Germinal center (tissue), 1 donor: Measurements from ENCODE around the gene KCNJ14.
"Not testable (repeated sequence)": the region's sequence is repeated elsewhere in the genome, so short reads cannot be mapped to it uniquely, and the experiment has no call there.

Source experiments
- DNase-seq: peaks from one replicate; pipeline ENCODE4 v3.0.0; 2012; ENCODE audit warnings: mixed read lengths, low spot score

KCNJ14 gene

DNA sequence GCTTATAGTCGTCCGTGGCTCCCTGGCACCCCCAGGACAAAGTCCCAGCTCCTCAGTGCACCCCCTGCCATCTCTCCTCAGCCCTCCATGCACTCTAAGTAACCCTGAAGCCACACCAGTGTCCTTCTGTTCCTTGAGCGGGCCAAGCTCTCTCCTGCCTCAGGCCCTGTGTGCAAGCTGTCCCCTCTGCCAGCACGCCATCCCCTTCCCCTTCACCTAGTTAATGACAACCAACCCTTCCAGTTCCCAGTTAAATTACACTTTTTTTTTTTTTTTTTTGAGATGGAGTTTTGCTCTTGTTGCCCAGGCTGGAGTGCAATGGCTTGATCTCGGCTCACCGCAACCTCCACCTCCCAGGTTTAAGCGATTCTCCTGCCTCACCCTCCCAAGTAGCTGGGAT is 33.1 kb downstream of the KCNJ14 start:
- DNase-seq: not testable (repeated sequence)

DNA sequence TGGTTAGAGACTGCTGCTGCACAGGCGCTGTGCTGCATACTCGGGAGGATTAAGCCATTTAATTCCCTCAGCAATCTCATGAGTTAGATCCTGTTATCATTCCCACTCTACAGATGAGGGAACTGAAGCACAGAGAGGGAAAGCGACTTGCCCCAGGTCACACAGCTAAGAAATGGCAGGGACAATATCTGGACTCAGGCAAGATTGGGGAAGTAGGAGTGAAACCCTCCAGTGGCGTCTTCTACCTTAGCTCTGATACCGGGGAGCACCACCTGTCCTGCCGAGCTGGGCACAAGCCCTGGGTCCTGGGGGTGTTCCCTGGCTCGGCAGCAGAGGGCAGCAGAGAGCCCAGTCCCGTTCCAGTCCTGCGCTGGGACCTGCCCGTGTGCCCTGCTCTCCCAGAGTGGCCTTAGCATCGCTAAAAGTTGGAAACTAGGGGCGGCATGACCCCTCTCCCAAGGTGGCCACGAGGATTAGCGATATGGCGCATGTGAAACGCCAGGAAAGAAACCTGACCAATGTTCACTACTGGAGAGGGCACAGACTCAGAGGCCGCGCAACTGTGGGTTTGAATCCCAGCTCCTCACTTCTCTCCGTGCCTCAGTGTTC is 34.3 kb downstream of the KCNJ14 start:
- DNase-seq: peak; percentile 89

DNA sequence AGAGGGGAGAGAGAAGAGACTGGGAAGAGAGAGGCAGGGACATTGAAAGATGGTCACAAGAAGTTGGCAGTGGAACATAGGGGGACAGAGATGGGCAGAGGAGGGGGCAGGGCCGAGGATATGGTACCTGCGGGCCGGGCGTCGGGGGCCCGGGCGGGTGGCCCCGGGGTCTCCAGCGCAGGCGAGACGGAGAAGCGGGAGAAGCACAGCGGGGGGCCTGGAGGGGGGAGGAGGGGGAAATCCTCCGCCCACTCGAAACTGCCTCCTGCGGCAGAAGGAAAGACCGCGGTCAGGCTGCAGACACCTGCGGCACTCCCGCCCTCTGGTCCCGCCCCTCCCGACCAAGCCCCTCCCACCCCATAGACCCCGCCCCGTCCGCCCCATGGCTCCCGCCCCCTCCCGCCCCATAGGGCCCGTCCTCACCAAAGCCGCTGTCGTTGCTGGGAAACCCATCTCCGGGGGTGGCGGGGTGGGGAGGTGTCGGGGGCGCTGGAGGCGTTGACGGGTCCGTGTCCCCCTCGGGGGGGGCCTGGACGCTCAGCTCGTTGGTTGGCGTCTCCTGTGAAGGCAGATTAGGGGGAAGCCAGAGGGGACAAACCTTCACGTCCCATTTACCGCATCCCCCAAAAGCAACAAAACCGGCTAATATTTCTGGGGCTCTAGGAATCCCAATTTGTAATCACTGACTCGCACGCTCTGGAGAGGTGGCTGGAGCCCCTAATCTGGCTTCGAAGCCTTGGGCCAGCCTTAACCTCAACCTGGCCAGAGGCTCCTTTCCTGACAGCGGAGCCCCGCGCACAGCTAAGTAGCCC is 35.8 kb downstream of the KCNJ14 start:
- peak; percentile 94 for DNase-seq

DNA sequence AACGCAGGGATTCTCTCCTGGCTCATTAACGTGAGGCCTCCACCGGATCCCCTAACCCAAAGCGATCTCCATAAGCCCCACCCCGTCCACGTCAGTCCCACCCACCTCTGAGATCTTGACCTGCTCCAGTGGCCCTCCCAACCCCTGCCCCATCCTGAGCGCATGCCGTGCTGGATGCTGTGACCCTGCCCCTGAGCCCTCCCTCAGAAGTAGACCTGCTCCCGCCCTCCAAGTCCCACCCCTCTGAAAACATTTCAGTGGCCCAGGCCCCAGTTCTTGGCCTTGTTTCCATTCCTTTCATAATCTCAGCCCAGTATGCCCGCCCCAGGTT is 36.4 kb downstream of the KCNJ14 start:
- DNase-seq: no peak

GRCh38 chr19:48492925-48493717 is 37.7 kb downstream of the KCNJ14 start:
- peak; percentile 94 for DNase-seq

DNA sequence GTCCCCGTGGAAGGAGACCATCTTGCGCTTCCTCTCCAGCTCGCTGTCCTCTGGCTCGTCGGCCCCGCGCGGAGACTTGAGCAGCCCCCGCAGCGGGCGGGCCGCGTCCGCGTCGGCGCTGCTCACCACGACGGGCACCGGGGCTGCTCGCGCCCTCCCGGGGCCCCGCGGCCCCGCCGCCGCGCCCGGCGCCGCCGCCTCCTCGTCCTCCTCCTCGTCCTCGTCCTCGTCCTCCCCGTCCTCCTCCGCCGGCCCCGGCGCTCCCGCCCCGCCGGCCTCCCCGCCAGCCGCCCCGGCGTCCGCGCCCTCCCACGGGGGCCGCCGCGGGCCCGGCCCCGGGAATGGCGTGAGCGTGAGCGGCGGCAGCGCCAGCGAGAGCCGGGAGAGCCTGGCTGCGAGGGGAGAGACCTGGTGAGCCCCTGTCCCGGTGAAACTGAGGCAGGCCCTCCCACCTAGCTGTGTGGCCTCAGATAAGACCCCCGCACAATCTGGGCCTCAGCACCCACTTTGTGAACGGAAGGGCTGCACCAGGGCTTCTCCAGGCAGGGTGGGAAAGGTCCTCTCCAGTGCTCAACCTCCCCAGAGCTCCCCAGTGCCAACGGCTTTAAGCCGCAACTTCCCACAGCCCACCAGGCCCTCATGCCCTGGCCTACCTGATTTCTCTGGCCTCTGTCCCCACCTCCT is 38.5 kb downstream of the KCNJ14 start:
- no peak for DNase-seq

GRCh38 chr19:48495396-48495795 is 40.0 kb downstream of the KCNJ14 start:
- DNase-seq: no peak

DNA sequence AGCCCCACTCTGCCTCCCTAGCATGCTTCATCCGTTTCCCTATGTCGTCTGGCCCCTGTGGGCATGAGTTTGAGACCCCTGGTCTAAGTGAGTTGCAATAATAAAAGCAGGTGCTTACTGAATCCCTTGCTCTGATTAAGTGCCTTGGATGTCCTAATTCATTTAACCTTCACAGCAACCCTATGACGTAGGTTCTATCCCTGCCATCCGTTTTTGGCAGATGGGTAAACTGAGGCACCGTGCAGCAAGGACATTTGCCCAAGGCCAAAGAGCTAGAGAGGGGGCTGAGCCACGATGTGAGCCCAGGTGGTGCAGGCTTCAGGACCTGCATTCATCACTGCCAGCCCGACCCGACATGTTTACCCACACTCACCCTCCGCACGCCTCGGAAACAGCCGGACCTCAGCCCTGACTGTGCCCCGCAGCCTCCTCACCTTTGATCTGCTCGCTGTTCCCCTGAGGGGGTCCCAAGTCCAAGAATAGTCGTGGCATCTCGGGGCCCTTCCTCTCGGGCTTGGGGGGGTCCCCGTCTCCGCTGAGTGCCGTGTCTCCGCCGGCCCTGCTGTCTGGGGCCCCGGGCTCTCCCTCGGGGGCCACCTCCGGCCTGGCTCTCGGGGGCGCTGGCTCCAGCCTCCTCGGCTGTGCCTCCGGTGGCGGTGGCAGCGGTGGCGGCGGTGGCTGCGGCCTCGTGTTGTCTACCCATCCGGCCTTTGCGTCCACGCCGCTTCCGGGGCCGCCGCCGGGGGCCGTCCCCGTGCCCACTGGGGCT is 41.8 kb downstream of the KCNJ14 start:
- no peak for DNase-seq

DNA sequence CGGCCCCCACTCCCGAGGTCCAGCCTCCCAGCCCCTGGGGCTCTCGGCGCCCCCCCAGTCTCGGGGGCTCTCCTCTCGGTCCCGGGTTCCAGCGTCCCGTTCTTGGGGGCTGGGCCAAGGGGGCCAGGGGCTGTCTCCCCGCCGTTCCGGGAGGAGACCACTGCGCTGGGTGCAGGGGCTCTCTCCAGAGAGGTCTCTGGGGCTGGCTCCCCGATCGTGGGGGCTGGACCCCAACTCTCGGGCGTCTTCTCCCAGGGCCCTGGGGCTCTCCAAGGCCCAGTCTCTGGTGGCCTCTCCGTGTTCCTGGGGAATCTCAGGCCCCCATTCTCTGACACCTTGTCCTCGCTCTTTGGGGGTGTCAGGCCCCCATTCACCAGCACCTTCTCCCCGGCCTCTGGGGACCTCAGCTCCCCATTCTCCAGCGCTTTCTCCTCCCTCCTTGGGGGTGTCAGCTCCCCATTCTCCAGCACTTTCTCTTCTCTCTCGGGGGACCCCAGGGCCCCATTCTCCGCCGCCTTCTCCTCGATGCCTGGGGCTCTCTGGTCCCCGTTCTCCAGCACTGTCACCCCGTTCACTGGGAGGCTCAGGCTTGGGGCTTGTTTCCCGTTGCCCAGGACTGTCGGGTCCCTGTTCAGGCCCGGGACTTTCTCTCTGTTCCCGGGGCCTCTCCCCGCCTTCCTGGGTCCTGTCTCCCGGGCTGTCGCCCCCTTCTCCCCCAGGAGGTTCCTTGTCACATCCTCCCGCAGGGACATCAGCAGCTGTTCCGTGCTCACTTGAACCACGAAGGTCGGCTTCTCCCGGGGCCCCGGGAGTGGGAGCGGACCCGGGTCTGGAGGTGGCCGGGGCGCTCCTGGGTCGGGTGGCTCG is 42.6 kb downstream of the KCNJ14 start:
- DNase-seq: no peak

GRCh38 chr19:48498595-48499311 is 43.4 kb downstream of the KCNJ14 start:
- DNase-seq: no peak

DNA sequence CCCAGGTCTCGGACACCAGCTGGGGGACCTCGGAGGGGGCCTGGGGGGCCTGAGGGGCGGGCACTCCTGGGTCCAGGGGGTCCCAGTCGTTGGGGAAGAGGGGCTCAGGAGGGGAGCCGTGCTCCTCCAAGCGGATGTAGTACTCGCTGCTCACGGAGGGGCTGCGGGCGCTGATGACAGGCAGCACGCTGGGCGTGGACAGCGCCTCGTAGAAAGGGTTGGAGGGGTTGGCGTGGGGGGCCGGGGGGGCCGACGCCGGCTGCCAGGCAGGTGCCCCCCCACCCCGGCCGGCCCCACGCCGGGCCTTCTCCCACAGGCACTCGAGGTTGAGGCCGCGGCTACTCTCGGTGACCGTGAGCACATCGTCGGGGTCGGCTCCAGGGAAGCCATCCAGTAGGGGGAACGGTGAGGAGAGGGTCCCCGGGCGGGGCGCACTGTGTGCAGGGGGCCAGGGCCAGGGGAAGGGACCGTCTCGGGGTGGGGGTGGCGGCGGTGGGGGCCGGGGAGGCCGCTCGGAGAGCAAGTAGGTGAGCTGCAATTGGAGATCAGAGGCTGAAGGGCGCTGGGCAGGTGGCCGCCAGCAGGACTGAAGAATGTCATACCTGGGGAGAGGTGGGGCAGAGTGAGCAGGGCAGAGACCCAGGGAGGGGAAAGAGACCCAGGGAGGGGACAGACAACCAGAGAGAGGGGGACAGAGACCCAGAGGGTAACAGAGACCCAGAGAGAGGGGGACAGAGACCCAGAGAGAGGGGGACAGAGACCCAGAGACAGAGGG is 44.1 kb downstream of the KCNJ14 start:
- no peak for DNase-seq

DNA sequence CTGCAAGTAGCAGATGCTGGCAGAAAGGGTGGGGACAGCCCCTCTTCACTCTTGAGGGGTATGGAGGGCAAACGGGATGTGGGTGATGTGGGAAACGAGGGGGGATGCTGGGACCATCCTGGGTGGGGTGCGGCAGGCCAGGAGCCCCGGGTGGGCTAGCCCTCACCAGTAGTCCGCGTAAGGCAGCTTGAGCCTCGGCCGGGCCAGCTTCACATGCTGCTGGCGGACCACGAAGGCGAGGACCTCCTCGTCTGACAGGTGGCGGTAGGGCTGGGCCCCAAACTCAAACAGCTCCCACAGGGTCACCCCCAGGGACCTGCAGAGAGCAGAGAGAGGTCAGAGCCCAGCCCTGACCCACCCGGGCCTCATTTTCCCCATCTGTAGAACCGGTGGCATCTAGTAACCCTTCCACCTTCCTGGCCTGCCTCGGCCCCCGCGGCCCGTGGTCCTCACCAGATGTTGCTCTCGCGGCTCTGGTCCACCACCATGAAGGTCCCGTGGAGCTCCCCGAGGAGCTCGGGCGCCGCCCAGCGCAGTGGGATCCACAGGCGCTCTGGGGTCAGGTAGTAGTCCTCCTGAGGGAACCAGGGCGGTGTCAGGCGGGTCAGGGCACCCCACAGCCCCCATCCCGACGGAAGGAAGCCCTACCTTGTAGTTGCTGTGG is 45.6 kb downstream of the KCNJ14 start:
- DNase-seq: no peak

- peak; percentile 76 for DNase-seq
These were observed 46.3 kb downstream of the KCNJ14 start for GRCh38 chr19:48501494-48502349.

GRCh38 chr19:48502350-48503018 is 47.1 kb downstream of the KCNJ14 start:
- DNase-seq: peak; percentile 87

- DNase-seq: peak; percentile 49
These were observed 50.9 kb downstream of the KCNJ14 start for GRCh38 chr19:48506138-48506733.

GRCh38 chr19:48507911-48508439 is 52.6 kb downstream of the KCNJ14 start:
- no peak for DNase-seq
